ENCODE results near the gene BTBD19. TPM values are rescaled to one million over a fixed set of nuclear protein-coding genes. Genes with fewer than 3 reads are reported as not detected.
"Not testable (repeated sequence)": the region's sequence is repeated elsewhere in the genome, so short reads cannot be mapped to it uniquely, and the experiment has no call there.

BTBD19 gene
- polyA plus RNA-seq, 2 of the 4 experiments (the other 2 are of a cell fraction): 4.7 to 7.4 TPM

DNA sequence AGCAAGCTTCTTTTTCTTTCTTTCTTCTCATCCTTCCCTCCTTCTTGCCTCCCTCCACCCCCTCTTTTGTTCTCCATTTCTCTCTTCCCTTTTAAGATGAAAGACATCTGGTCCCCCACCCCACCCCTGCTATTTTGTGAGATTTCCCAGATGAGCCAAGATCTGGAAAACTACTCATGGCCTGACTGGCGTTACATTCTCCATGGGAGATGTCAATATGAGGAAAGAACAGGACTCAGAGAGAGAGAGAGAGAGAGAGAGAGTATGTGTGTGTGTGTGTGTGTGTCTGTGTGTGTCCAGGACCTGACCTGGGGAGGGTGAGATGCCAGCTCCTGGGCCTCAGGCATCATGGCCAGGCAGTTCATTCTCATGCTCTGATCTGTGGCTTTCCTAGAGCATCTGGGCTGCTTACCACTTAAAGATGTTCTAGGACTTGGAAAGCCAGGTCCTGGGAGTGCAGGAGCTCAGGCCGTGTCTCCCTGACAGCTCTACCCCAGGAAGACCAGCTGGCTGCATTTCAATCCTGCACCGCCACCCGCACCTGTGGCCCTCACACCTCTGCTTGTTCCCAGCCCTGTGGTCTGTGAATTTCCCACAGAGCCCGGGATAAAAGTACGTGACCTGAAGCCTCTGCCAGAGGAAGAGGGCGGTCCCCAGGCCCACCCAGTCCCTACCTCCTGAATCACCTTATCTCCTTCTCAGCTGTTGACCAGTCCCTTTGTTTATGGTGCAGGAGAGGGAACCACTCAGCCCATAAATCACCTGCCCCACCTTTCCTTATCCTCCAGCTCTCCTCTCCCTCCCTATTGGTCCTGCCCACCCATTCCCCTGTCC is 17.1 kb upstream of the BTBD19 start (continued):
- TF ChIP-seq EHMT2 (IDR thresholded peaks at IDR 0.05; ENCODE audit: low read depth): no peak
- TF ChIP-seq ZNF302 (CRISPR knock-in tag; IDR thresholded peaks at IDR 0.05): no peak
- no peak for TF ChIP-seq HDAC2 (IDR thresholded peaks at IDR 0.05)
- TF ChIP-seq PHF8 (IDR thresholded peaks at IDR 0.05; ENCODE audit: borderline replicate concordance, low read depth): no peak
- no peak for TF ChIP-seq TFCP2L1 (CRISPR knock-in tag; IDR thresholded peaks at IDR 0.05)
- TF ChIP-seq MAZ (IDR thresholded peaks at IDR 0.05; ENCODE audit: borderline replicate concordance, low read depth, low read length): no peak
- no peak for TF ChIP-seq NPAS2 (CRISPR knock-in tag; IDR thresholded peaks at IDR 0.05; ENCODE audit: borderline replicate concordance)

DNA sequence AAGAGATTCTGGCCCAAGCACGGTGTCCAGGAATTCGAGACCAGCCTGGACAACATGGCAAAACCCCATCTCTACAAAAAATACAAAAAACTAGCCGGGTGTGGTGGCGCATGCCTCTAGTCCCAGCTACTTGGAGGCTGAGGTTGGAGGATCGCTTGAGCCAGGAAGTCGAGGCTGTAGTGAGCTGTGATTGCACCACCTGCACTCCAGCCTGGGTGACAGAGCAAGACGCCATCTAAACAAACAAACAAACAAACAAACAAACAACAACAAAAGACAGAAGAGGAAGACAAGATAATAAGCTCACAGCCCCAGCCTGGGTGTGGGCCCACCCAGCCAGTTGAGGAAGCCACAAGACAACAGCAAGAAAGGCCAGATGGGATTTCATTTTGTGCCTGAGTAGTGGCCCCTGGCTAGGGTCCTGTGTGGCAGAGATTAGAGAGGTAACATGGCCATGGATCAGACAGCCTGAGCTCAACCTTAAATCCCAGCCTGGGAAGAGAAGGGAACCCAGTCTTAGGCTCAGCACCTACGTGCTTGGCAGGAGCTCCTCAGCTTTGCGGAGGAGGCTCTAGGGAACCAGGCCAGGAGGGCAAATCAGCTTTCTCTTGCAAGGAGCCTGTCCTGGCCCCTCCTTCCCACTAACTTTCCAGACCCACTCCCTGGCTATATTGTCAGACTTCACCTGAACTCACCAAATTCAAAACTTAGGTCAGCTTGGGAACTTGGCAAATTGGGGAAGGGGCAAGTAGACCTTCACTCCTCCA is 15.4 kb upstream of the BTBD19 start:
- peak in 1 of 2 experiments; percentile 6; a peak in 2 of 6 replicates for ATAC-seq
- FAIRE-seq: no peak
- 78% methylated on average over 5 of the region's 9 CpGs for WGBS (ENCODE audit: missing lambda C conversion rate)
- Histone ChIP-seq H3K4me3 (no peak overlapping the region), H3K27ac (0 out of 6 replicates have a peak overlapping the region, but pooled peaks of 1 of the 2 experiments have one; percentile 32), H3K4me1 (no peaks in the 10 kb centered on the region), H3K4me2 (no peak overlapping the region), H3K9me3 (no peaks in the 10 kb centered on the region)
- POLR2A ChIA-PET: interaction anchor here (0.9 to 1.4 kb wide), 3 partner anchors 12 to 27 kb away, joined by 3 to 10 read pairs (median 4); partner anchors contain the start of gene RPS8
- no peak for DNase-seq (ENCODE audit: low read depth in 1 of 2, low spot score in 1 of 2)
- TF ChIP-seq ZSCAN20 (CRISPR knock-in tag; IDR thresholded peaks at IDR 0.05): no peak
- TF ChIP-seq CHD2 (IDR thresholded peaks at IDR 0.05; ENCODE audit: low read length, partially characterized antibody): no peak
- no peak for TF ChIP-seq RFX5 (IDR thresholded peaks at IDR 0.05)
- TF ChIP-seq, protein P1, sequence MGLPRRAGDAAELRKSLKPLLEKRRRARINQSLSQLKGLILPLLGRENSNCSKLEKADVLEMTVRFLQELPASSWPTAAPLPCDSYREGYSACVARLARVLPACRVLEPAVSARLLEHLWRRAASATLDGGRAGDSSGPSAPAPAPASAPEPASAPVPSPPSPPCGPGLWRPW (IDR thresholded peaks at IDR 0.05): no peak
- no peak for TF ChIP-seq FOSB (CRISPR knock-in tag; IDR thresholded peaks at IDR 0.05)
- TF ChIP-seq CHD4 (IDR thresholded peaks at IDR 0.05; ENCODE audit: borderline replicate concordance): no peak
- TF ChIP-seq, protein P2, sequence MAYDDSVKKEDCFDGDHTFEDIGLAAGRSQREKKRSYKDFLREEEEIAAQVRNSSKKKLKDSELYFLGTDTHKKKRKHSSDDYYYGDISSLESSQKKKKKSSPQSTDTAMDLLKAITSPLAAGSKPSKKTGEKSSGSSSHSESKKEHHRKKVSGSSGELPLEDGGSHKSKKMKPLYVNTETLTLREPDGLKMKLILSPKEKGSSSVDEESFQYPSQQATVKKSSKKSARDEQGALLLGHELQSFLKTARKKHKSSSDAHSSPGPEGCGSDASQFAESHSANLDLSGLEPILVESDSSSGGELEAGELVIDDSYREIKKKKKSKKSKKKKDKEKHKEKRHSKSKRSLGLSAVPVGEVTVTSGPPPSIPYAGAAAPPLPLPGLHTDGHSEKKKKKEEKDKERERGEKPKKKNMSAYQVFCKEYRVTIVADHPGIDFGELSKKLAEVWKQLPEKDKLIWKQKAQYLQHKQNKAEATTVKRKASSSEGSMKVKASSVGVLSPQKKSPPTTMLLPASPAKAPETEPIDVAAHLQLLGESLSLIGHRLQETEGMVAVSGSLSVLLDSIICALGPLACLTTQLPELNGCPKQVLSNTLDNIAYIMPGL (CRISPR knock-in tag; IDR thresholded peaks at IDR 0.05; ENCODE audit: borderline replicate concordance): no peak
- TF ChIP-seq TP53 (CRISPR knock-in tag; IDR thresholded peaks at IDR 0.05): no peak
- CTCF ChIA-PET: interaction anchor here (0.7 to 2.6 kb wide), 22 partner anchors 8 to 507 kb away, joined by 3 to 10 read pairs (median 4); partner anchors contain the start of genes BTBD19 and RNU5D-1

DNA sequence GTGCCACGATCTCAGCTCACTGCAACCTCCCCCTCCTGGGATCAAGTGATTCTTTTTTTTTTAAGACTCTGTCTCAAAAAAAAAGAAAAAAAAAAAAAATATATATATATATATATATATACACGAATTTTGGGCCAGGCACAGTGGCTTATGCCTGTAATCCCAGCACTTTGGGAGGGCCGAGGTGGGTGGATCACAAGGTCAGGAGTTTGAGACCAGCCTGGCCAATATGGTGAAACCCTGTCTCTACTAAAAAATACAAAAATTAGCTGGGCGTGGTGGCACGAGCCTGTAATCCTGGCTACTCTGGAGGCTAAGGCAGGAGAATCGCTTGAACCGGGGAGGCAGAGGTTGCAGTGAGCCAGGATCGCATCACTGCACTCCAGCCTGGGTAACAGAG is 10.4 kb upstream of the BTBD19 start:
- FAIRE-seq; DNase-seq (ENCODE audit: low read depth in 1 of 2, low spot score in 1 of 2); H3K4me2 ChIP-seq; ATAC-seq; H3K4me3 ChIP-seq; H3K9me3 ChIP-seq; POLR2A ChIA-PET: not testable (repeated sequence)
- CTCF ChIA-PET: interaction anchor here (1.0 to 4.3 kb wide), 2 partner anchors 16 to 21 kb away, joined by 4 to 41 read pairs; no protein-coding TSS in a partner anchor
- peaks cover 27% of the 10 kb centered on the region for H3K4me1 ChIP-seq
- WGBS (ENCODE audit: missing lambda C conversion rate): 75% methylated on average over 8 of the region's 8 CpGs
- peak overlapping the region in 1 of 2 experiments; percentile 91; a peak in 3 of 6 replicates for H3K27ac ChIP-seq
